ENCODE measurements around the gene PLBD2. TPM values are rescaled to one million over a fixed set of nuclear protein-coding genes. Genes with fewer than 3 reads are reported as not detected.

Gene PLBD2
- total RNA-seq (2014; rRNA removed; shearing (Covaris generic)), result 12.6 and 12.7 TPM in 2 replicates

- H3K36me3 ChIP-seq (replicated peaks; ENCODE audit: control insufficient read depth, insufficient read depth, low read length), result 0 out of 2 replicates have a peak, but pooled peaks cover 1% of the 10 kb centered on the region
- peak within 1 kb of the TSS; percentile 82 for H3K4me3 ChIP-seq (ENCODE audit: insufficient read depth, low read depth, low read length)
- DNase-seq, result peak; percentile 99
- H3K27me3 ChIP-seq (ENCODE audit: control insufficient read depth, insufficient read depth, low read length), result no peaks in the 10 kb centered on the region
Measured at GRCh38 chr12:113358381-113359132, at the start of gene PLBD2. Gene PLBD2, plus strand, starts transcription at chr12:113358587. Its CDS starts 14 bp downstream, at chr12:113358601.

GRCh38 chr12:113310489-113310888, 47.9 kb upstream of the PLBD2 start:
- Histone ChIP-seq H3K36me3 (replicated peaks; ENCODE audit: control insufficient read depth, insufficient read depth, low read length) (peaks cover 6% of the 10 kb centered on the region), H3K4me3 (ENCODE audit: insufficient read depth, low read depth, low read length) (no peak overlapping the region), H3K27me3 (ENCODE audit: control insufficient read depth, insufficient read depth, low read length) (no peaks in the 10 kb centered on the region)
- peak; percentile 58 for DNase-seq

- Histone ChIP-seq H3K4me3 (ENCODE audit: insufficient read depth, low read depth, low read length) (no peak overlapping the region), H3K36me3 (replicated peaks; ENCODE audit: control insufficient read depth, insufficient read depth, low read length) (peaks cover 8% of the 10 kb centered on the region), H3K27me3 (ENCODE audit: control insufficient read depth, insufficient read depth, low read length) (no peaks in the 10 kb centered on the region)
- no peak for DNase-seq
Measured at GRCh38 chr12:113314121-113314529, 44.3 kb upstream of the PLBD2 start.

GRCh38 chr12:113315358-113315757, 43.0 kb upstream of the PLBD2 start:
- H3K27me3 ChIP-seq (ENCODE audit: control insufficient read depth, insufficient read depth, low read length), result no peaks in the 10 kb centered on the region
- H3K4me3 ChIP-seq (ENCODE audit: insufficient read depth, low read depth, low read length), result no peak overlapping the region
- peaks cover 8% of the 10 kb centered on the region for H3K36me3 ChIP-seq (replicated peaks; ENCODE audit: control insufficient read depth, insufficient read depth, low read length)
- no peak for DNase-seq

GRCh38 chr12:113316155-113316554, 42.2 kb upstream of the PLBD2 start:
- Histone ChIP-seq H3K4me3 (ENCODE audit: insufficient read depth, low read depth, low read length) (no peak overlapping the region), H3K27me3 (ENCODE audit: control insufficient read depth, insufficient read depth, low read length) (no peaks in the 10 kb centered on the region), H3K36me3 (replicated peaks; ENCODE audit: control insufficient read depth, insufficient read depth, low read length) (peaks cover 8% of the 10 kb centered on the region)
- no peak for DNase-seq

- H3K27me3 ChIP-seq (ENCODE audit: control insufficient read depth, insufficient read depth, low read length), result no peaks in the 10 kb centered on the region
- no peak overlapping the region for H3K4me3 ChIP-seq (ENCODE audit: insufficient read depth, low read depth, low read length)
- H3K36me3 ChIP-seq (replicated peaks; ENCODE audit: control insufficient read depth, insufficient read depth, low read length), result peaks cover 8% of the 10 kb centered on the region
- DNase-seq, result no peak
Measured at GRCh38 chr12:113317122-113317521, 41.3 kb upstream of the PLBD2 start.

- Histone ChIP-seq H3K4me3 (ENCODE audit: insufficient read depth, low read depth, low read length) (no peak overlapping the region), H3K36me3 (replicated peaks; ENCODE audit: control insufficient read depth, insufficient read depth, low read length) (peaks cover 8% of the 10 kb centered on the region), H3K27me3 (ENCODE audit: control insufficient read depth, insufficient read depth, low read length) (no peaks in the 10 kb centered on the region)
- no peak for DNase-seq
Measured at GRCh38 chr12:113318046-113318656, 40.2 kb upstream of the PLBD2 start.

GRCh38 chr12:113318900-113319628, 39.3 kb upstream of the PLBD2 start:
- peaks cover 7% of the 10 kb centered on the region for H3K36me3 ChIP-seq (replicated peaks; ENCODE audit: control insufficient read depth, insufficient read depth, low read length)
- H3K4me3 ChIP-seq (ENCODE audit: insufficient read depth, low read depth, low read length), result no peak overlapping the region
- no peaks in the 10 kb centered on the region for H3K27me3 ChIP-seq (ENCODE audit: control insufficient read depth, insufficient read depth, low read length)
- DNase-seq, result peak; percentile 58

- Histone ChIP-seq H3K27me3 (ENCODE audit: control insufficient read depth, insufficient read depth, low read length) (no peaks in the 10 kb centered on the region), H3K36me3 (replicated peaks; ENCODE audit: control insufficient read depth, insufficient read depth, low read length) (peaks cover 2% of the 10 kb centered on the region), H3K4me3 (ENCODE audit: insufficient read depth, low read depth, low read length) (no peak overlapping the region)
- peak; percentile 62 for DNase-seq
Measured at GRCh38 chr12:113320401-113320800, 38.0 kb upstream of the PLBD2 start.

- H3K27me3 ChIP-seq (ENCODE audit: control insufficient read depth, insufficient read depth, low read length), result no peaks in the 10 kb centered on the region
- peaks cover 2% of the 10 kb centered on the region; the same call in 1 of the 2 replicates for H3K36me3 ChIP-seq (replicated peaks; ENCODE audit: control insufficient read depth, insufficient read depth, low read length)
- no peak overlapping the region for H3K4me3 ChIP-seq (ENCODE audit: insufficient read depth, low read depth, low read length)
- no peak for DNase-seq
Measured at GRCh38 chr12:113322343-113322742, 36.0 kb upstream of the PLBD2 start.

GRCh38 chr12:113325916-113326315, 32.5 kb upstream of the PLBD2 start:
- H3K4me3 ChIP-seq (ENCODE audit: insufficient read depth, low read depth, low read length), result no peak overlapping the region
- H3K36me3 ChIP-seq (replicated peaks; ENCODE audit: control insufficient read depth, insufficient read depth, low read length), result peaks cover 2% of the 10 kb centered on the region; the same call in 1 of the 2 replicates
- no peak for DNase-seq
- no peaks in the 10 kb centered on the region for H3K27me3 ChIP-seq (ENCODE audit: control insufficient read depth, insufficient read depth, low read length)

GRCh38 chr12:113326775-113327395, 31.5 kb upstream of the PLBD2 start:
- peak; percentile 34 for DNase-seq
- peaks cover 2% of the 10 kb centered on the region; the same call in 1 of the 2 replicates for H3K36me3 ChIP-seq (replicated peaks; ENCODE audit: control insufficient read depth, insufficient read depth, low read length)
- H3K4me3 ChIP-seq (ENCODE audit: insufficient read depth, low read depth, low read length), result no peak overlapping the region
- H3K27me3 ChIP-seq (ENCODE audit: control insufficient read depth, insufficient read depth, low read length), result no peaks in the 10 kb centered on the region

- H3K27me3 ChIP-seq (ENCODE audit: control insufficient read depth, insufficient read depth, low read length), result no peaks in the 10 kb centered on the region
- no peak overlapping the region for H3K4me3 ChIP-seq (ENCODE audit: insufficient read depth, low read depth, low read length)
- H3K36me3 ChIP-seq (replicated peaks; ENCODE audit: control insufficient read depth, insufficient read depth, low read length), result peaks cover 2% of the 10 kb centered on the region; the same call in 1 of the 2 replicates
- no peak for DNase-seq
Measured at GRCh38 chr12:113328368-113328889, 30.0 kb upstream of the PLBD2 start.

All from H7 (cell line).